Dendritic cell treated with granulocyte-macrophage colony-stimulating factor and Interleukin-4, amounts not matched to agents 40 ng/mL and 50 ng/mL, for 4 days (primary cell): ENCODE results near the gene PHF13.

Experiments
- H3K27ac Mint-ChIP-seq: one replicate; pipeline ENCODE4 v1.8.0; 2022; ENCODE audit warnings: mild to moderate bottlenecking, mixed read lengths
- H3K27me3 Mint-ChIP-seq: one replicate; pipeline ENCODE4 v1.8.0; 2022; ENCODE audit warnings: mild to moderate bottlenecking, mixed read lengths
- H3K36me3 Mint-ChIP-seq: one replicate; pipeline ENCODE4 v1.8.0; 2022; ENCODE audit warnings: low read depth, mixed read lengths
- H3K4me1 Mint-ChIP-seq: one replicate; pipeline ENCODE4 v1.8.0; 2022; ENCODE audit warnings: low read depth, mixed read lengths
- H3K4me3 Mint-ChIP-seq: one replicate; pipeline ENCODE4 v1.8.0; 2022; ENCODE audit warnings: mild to moderate bottlenecking, moderate library complexity, mixed read lengths
- H3K9me3 Mint-ChIP-seq: one replicate; pipeline ENCODE4 v1.8.0; 2022; ENCODE audit warnings: mixed read lengths
- intact Hi-C: fragments of 100-400 bp; cut with micrococcal nuclease; formaldehyde crosslinking; loops from one replicate; pipeline ENCODE4 v1.15.0; 2022

PHF13 gene

GRCh38 chr1:6613361-6614018 lies at the start of gene PHF13:
Gene PHF13 (plus strand): TSS chr1:6613731. CDS start chr1:6614067, 336 bp downstream.
- H3K27ac Mint-ChIP-seq: peak within 1 kb of the TSS; percentile 83
- H3K27me3 Mint-ChIP-seq: peaks cover 8% of the 10 kb centered on the region
- peaks cover 27% of the 10 kb centered on the region for H3K36me3 Mint-ChIP-seq
- peaks cover 33% of the 10 kb centered on the region for H3K4me1 Mint-ChIP-seq
- no peaks in the 10 kb centered on the region for H3K9me3 Mint-ChIP-seq
- H3K4me3 Mint-ChIP-seq: peak within 1 kb of the TSS; percentile 92
- intact Hi-C loops: loop anchor here (1.0 kb wide), 2 partner anchors 10 to 59 kb away; partner anchors contain the start of gene NOL9

GRCh38 chr1:6569033-6569432 lies 44.5 kb upstream of the PHF13 start:
- Mint-ChIP-seq H3K27me3 (peaks cover 33% of the 10 kb centered on the region), H3K4me3 (no peak overlapping the region), H3K4me1 (no peaks in the 10 kb centered on the region), H3K9me3 (peaks cover 11% of the 10 kb centered on the region), H3K27ac (no peak overlapping the region), H3K36me3 (no peaks in the 10 kb centered on the region)
- intact Hi-C loops: no loop called here

- Mint-ChIP-seq H3K4me1 (no peaks in the 10 kb centered on the region), H3K9me3 (peaks cover 11% of the 10 kb centered on the region), H3K36me3 (no peaks in the 10 kb centered on the region), H3K27me3 (peaks cover 33% of the 10 kb centered on the region), H3K4me3 (no peak overlapping the region), H3K27ac (no peak overlapping the region)
- intact Hi-C loops: no loop called here
Measured at GRCh38 chr1:6570100-6570499, 43.4 kb upstream of the PHF13 start.

GRCh38 chr1:6570987-6571386 lies 42.5 kb upstream of the PHF13 start:
- intact Hi-C loops: no loop called here
- H3K27me3 Mint-ChIP-seq: peaks cover 33% of the 10 kb centered on the region
- H3K4me3 Mint-ChIP-seq: no peak overlapping the region
- H3K36me3 Mint-ChIP-seq: no peaks in the 10 kb centered on the region
- no peaks in the 10 kb centered on the region for H3K4me1 Mint-ChIP-seq
- H3K27ac Mint-ChIP-seq: no peak overlapping the region
- peaks cover 11% of the 10 kb centered on the region for H3K9me3 Mint-ChIP-seq

GRCh38 chr1:6572653-6573383 lies 40.7 kb upstream of the PHF13 start:
- Mint-ChIP-seq H3K27me3 (peaks cover 33% of the 10 kb centered on the region), H3K27ac (no peak overlapping the region), H3K4me3 (no peak overlapping the region), H3K9me3 (peaks cover 11% of the 10 kb centered on the region), H3K36me3 (no peaks in the 10 kb centered on the region), H3K4me1 (no peaks in the 10 kb centered on the region)
- intact Hi-C loops: no loop called here

- H3K4me1 Mint-ChIP-seq: peaks cover 4% of the 10 kb centered on the region
- peaks cover 27% of the 10 kb centered on the region for H3K27me3 Mint-ChIP-seq
- H3K9me3 Mint-ChIP-seq: peaks cover 11% of the 10 kb centered on the region
- no peaks in the 10 kb centered on the region for H3K36me3 Mint-ChIP-seq
- H3K27ac Mint-ChIP-seq: no peak overlapping the region
- intact Hi-C loops: no loop called here
- H3K4me3 Mint-ChIP-seq: no peak overlapping the region
Measured at GRCh38 chr1:6574025-6574620, 39.4 kb upstream of the PHF13 start.

GRCh38 chr1:6574818-6575217 lies 38.7 kb upstream of the PHF13 start:
- H3K27ac Mint-ChIP-seq: no peak overlapping the region
- intact Hi-C loops: no loop called here

GRCh38 chr1:6577831-6578525 lies 35.6 kb upstream of the PHF13 start:
- no peak overlapping the region for H3K27ac Mint-ChIP-seq
- intact Hi-C loops: no loop called here
- peaks cover under 1% of the 10 kb centered on the region for H3K27me3 Mint-ChIP-seq

More at GRCh38 chr1:6574818-6575217, 38.7 kb upstream of the PHF13 start:
- peaks cover 3% of the 10 kb centered on the region for H3K36me3 Mint-ChIP-seq
- peaks cover 20% of the 10 kb centered on the region for H3K27me3 Mint-ChIP-seq
- H3K9me3 Mint-ChIP-seq: peaks cover 11% of the 10 kb centered on the region
- H3K4me1 Mint-ChIP-seq: peaks cover 10% of the 10 kb centered on the region
- H3K4me3 Mint-ChIP-seq: no peak overlapping the region

GRCh38 chr1:6578624-6579373 lies 34.7 kb upstream of the PHF13 start:
- no peaks in the 10 kb centered on the region for H3K9me3 Mint-ChIP-seq
- no peak overlapping the region for H3K4me3 Mint-ChIP-seq
- peaks cover 40% of the 10 kb centered on the region for H3K4me1 Mint-ChIP-seq
- peaks cover 22% of the 10 kb centered on the region for H3K36me3 Mint-ChIP-seq
- H3K27ac Mint-ChIP-seq: peak overlapping the region; percentile 100
- H3K27me3 Mint-ChIP-seq: no peaks in the 10 kb centered on the region
- intact Hi-C loops: loop anchor here (1.0 kb wide), 1 partner anchor 24 kb away; the partner anchor contains the start of gene NOL9

More at GRCh38 chr1:6577831-6578525, 35.6 kb upstream of the PHF13 start:
- Mint-ChIP-seq H3K36me3 (peaks cover 17% of the 10 kb centered on the region), H3K4me3 (no peak overlapping the region), H3K9me3 (no peaks in the 10 kb centered on the region), H3K4me1 (peaks cover 39% of the 10 kb centered on the region)

- intact Hi-C loops: loop anchor here (1.0 to 2.0 kb wide), 2 partner anchors 25 to 45 kb away; partner anchors contain the start of genes NOL9 and THAP3
- peak within 1 kb of the TSS; percentile 100 for H3K4me3 Mint-ChIP-seq
- no peaks in the 10 kb centered on the region for H3K9me3 Mint-ChIP-seq
- no peaks in the 10 kb centered on the region for H3K27me3 Mint-ChIP-seq
- H3K27ac Mint-ChIP-seq: peak within 1 kb of the TSS; percentile 100
- peaks cover 29% of the 10 kb centered on the region for H3K36me3 Mint-ChIP-seq
- H3K4me1 Mint-ChIP-seq: peaks cover 45% of the 10 kb centered on the region
Measured at GRCh38 chr1:6579374-6580118, 34.0 kb upstream of the PHF13 start, which contains the start of gene ZBTB48. Gene ZBTB48 (plus strand): TSS chr1:6579994. CDS start chr1:6580610, 616 bp downstream.

- no peaks in the 10 kb centered on the region for H3K27me3 Mint-ChIP-seq
- H3K9me3 Mint-ChIP-seq: no peaks in the 10 kb centered on the region
- intact Hi-C loops: loop anchor here (2.0 kb wide), 1 partner anchor 45 kb away; the partner anchor contains the start of gene THAP3
- peak overlapping the region; percentile 100 for H3K4me3 Mint-ChIP-seq
- H3K36me3 Mint-ChIP-seq: peaks cover 35% of the 10 kb centered on the region
- peak overlapping the region; percentile 100 for H3K27ac Mint-ChIP-seq
- H3K4me1 Mint-ChIP-seq: peaks cover 51% of the 10 kb centered on the region
Measured at GRCh38 chr1:6580119-6580592, 33.4 kb upstream of the PHF13 start.

- Mint-ChIP-seq H3K9me3 (no peaks in the 10 kb centered on the region), H3K4me1 (peaks cover 58% of the 10 kb centered on the region), H3K27ac (peak overlapping the region; percentile 100), H3K4me3 (peak overlapping the region; percentile 100), H3K36me3 (peaks cover 41% of the 10 kb centered on the region), H3K27me3 (no peaks in the 10 kb centered on the region)
- intact Hi-C loops: loop anchor here (2.0 kb wide), 1 partner anchor 44 kb away; the partner anchor contains the start of gene THAP3
Measured at GRCh38 chr1:6580593-6581409, 32.7 kb upstream of the PHF13 start.
